ENCODE measurements around the gene ABHD2.
"Not testable (repeated sequence)": the region's sequence is repeated elsewhere in the genome, so short reads cannot be mapped to it uniquely, and the experiment has no call there.

ABHD2 gene

GRCh38 chr15:89101302-89102193 lies 13.3 kb downstream of the ABHD2 start:
- no peak for DNase-seq

- DNase-seq, result no peak
These were observed 15.4 kb downstream of the ABHD2 start for GRCh38 chr15:89103481-89104171.

- no peak for DNase-seq
These were observed 15.9 kb downstream of the ABHD2 start for GRCh38 chr15:89104172-89104564.

- DNase-seq, result peak; percentile 35 to 60
These were observed 16.9 kb downstream of the ABHD2 start for GRCh38 chr15:89105147-89105546.

- no peak for DNase-seq
These were observed 17.9 kb downstream of the ABHD2 start for GRCh38 chr15:89106200-89106599.

- DNase-seq, result no peak
These were observed 19.7 kb downstream of the ABHD2 start for GRCh38 chr15:89107984-89108383.

GRCh38 chr15:89108835-89109234 lies 20.6 kb downstream of the ABHD2 start:
- no peak for DNase-seq

GRCh38 chr15:89109238-89109637 lies 21.0 kb downstream of the ABHD2 start:
- no peak for DNase-seq

- no peak for DNase-seq
These were observed 21.8 kb downstream of the ABHD2 start for GRCh38 chr15:89110060-89110459.

GRCh38 chr15:89111352-89111751 lies 23.1 kb downstream of the ABHD2 start:
- DNase-seq, result no peak

- DNase-seq, result no peak
These were observed 23.7 kb downstream of the ABHD2 start for GRCh38 chr15:89111961-89112340.

- DNase-seq, result no peak
These were observed 24.2 kb downstream of the ABHD2 start for GRCh38 chr15:89112341-89112971.

GRCh38 chr15:89113296-89114024 lies 25.2 kb downstream of the ABHD2 start:
- DNase-seq, result no peak

- DNase-seq, result no peak
These were observed 26.7 kb downstream of the ABHD2 start for GRCh38 chr15:89114990-89115389.

- DNase-seq, result no peak
These were observed 27.3 kb downstream of the ABHD2 start for GRCh38 chr15:89115547-89115946.

GRCh38 chr15:89116404-89116803 lies 28.1 kb downstream of the ABHD2 start:
- DNase-seq, result no peak

- peak; percentile 72 to 77 for DNase-seq
These were observed 29.5 kb downstream of the ABHD2 start for GRCh38 chr15:89117790-89118189.

- DNase-seq, result no peak
These were observed 30.3 kb downstream of the ABHD2 start for GRCh38 chr15:89118481-89118989.

GRCh38 chr15:89119489-89120478 lies 31.5 kb downstream of the ABHD2 start:
- DNase-seq, result peak in 1 of 2 donors; percentile 29

GRCh38 chr15:89120479-89121000 lies 32.3 kb downstream of the ABHD2 start:
- DNase-seq, result not testable (repeated sequence)

- no peak for DNase-seq
These were observed 33.2 kb downstream of the ABHD2 start for GRCh38 chr15:89121414-89121813.
